DOHH2 (cell line): ENCODE data around the gene NOTCH1.

Source experiments
- CTCF ChIP-seq: fragments of 200-600 bp; sonication (generic); IDR thresholded peaks from one replicate; pipeline ENCODE4 v1.5.1; 2014; ENCODE audit warnings: antibody characterized with exemption, mild to moderate bottlenecking, low read depth, low read length; ENCODE audit not compliant: poor library complexity, severe bottlenecking
- EZH2phosphoT487 ChIP-seq: fragments of 200-600 bp; sonication (generic); IDR thresholded peaks from 2 replicates; pipeline ENCODE4 v1.6.1; 2017; ENCODE audit warnings: borderline replicate concordance, mild to moderate bottlenecking, antibody characterized with exemption, low read length, moderate library complexity, mixed read lengths

- TF ChIP-seq CTCF (no peak), EZH2phosphoT487 (no peak)
Measured at GRCh38 chr9:136502196-136502595, 43.7 kb downstream of the NOTCH1 start.
